Nasal cavity respiratory epithelium epithelial cell of viscerocranial mucosa (primary cell): ENCODE results near the gene MCHR2. TPM values are rescaled to one million over a fixed set of nuclear protein-coding genes. Genes with fewer than 3 reads are reported as not detected.

Experiments
- total RNA-seq: library from RNA; depleted of rRNA; stranded (reverse); fragments of >200 nt; gene quantifications from 2 replicates; pipeline ENCODE4 v1.2.3, GENCODE V29; 2014

MCHR2 gene, protein sequence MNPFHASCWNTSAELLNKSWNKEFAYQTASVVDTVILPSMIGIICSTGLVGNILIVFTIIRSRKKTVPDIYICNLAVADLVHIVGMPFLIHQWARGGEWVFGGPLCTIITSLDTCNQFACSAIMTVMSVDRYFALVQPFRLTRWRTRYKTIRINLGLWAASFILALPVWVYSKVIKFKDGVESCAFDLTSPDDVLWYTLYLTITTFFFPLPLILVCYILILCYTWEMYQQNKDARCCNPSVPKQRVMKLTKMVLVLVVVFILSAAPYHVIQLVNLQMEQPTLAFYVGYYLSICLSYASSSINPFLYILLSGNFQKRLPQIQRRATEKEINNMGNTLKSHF
- total RNA-seq, result not detected in 2 replicates

DNA sequence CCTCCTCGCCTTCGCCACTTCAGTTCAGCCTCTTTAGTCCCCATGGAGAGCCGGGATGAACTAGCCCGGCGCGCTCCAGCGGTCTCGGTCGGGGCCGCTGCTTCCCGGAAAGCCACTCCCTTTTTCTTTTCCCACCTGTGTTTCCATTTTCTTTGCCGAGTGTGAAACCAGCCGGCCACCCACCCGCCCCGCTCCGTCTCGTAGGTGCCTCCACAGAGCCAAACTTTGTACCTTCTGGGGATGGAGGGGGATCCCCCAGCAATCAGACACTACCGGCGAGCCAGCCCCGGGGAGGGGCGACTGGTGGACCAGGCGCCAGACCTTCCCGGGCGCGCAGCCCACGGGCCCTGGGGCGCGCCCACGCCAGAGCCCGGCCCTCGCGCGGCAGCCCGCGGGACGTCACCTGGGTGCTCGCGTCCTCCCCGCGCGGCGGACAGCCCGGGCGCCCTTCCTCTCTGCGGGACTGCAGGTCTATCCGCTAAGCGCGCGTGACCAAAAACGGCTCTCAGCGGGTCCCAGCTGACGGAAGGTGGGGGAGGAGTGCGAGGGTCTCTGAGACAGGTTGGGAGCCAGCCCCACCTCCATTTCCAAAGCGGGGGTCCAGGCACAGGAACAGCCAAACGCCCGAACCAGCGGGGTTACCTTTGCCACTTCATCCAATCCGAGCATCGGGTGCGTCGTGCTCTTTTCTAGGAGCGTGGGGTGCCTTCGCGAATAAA, at the start of gene MCHR2:
MCHR2 (minus strand) TSS at position 691 of the 719 bp plus-strand sequence. CDS start 38,076 bp downstream, outside the sequence.

